Right cardiac atrium (tissue), 5 donors: ENCODE data around the gene SORL1. TPM values are rescaled to one million over a fixed set of nuclear protein-coding genes. Genes with fewer than 3 reads are reported as not detected.

ENCODE experiments used
- ATAC-seq, 2 donors: fragments of 200-7000 bp; cut with Tn5 transposase; one replicate each; pipeline versions ENCODE4 v1.8.0 to v1.9.1; 2020; ENCODE audit warnings: moderate library complexity in 2 of 2, mild to moderate bottlenecking in 1 of 2
- DNase-seq, 3 donors: peaks; one replicate each; pipeline ENCODE4 v3.0.0-alpha.2; 2020
- H3K27ac ChIP-seq: one replicate; pipeline ENCODE4 v1.5.1; 2013; ENCODE audit warnings: mild to moderate bottlenecking, low read length, control low read depth, moderate library complexity
- H3K27me3 ChIP-seq: one replicate; pipeline ENCODE4 v1.6.1; 2013; ENCODE audit not compliant: control insufficient read depth, insufficient read depth
- H3K4me1 ChIP-seq: one replicate; pipeline ENCODE4 v1.6.1; 2013; ENCODE audit warnings: low read length; ENCODE audit not compliant: control insufficient read depth, insufficient read depth
- H3K4me3 ChIP-seq: one replicate; pipeline ENCODE4 v1.5.1; 2013; ENCODE audit warnings: low read length, control low read depth
- H3K9me3 ChIP-seq: one replicate; pipeline ENCODE4 v1.6.1; 2013; ENCODE audit warnings: low read length; ENCODE audit not compliant: control insufficient read depth
- WGBS: extraction: QIAGEN DNeasy Blood & Tissue Kit; methylation state at CpG from one replicate; pipeline ENCODE4 v1.1.7; 2013; 5-methylcytosine and 5-hydroxymethylcytosine counted together
- intact Hi-C, 4 donors: fragments of 100-400 bp; cut with DNase I; formaldehyde crosslinking; loops; one replicate each; pipeline versions ENCODE4 v1.11.0 to v1.14.0; 2022 to 2023
- polyA plus RNA-seq: library from polyadenylated mRNA; stranded (reverse); fragments of 200-250 nt; gene quantifications from one replicate; pipeline ENCODE4 v1.2.3, GENCODE V29; 2013
- total RNA-seq, 4 donors: library from RNA; stranded (reverse); fragmentation: NEBNext Ultra II Directional; extraction: Animal tissue kit (Norgen Biotek cat#: 25700); gene quantifications; one replicate each; pipeline ENCODE4 v1.2.1, GENCODE V29; 2021
- donor health status: healthy with polysubstance abuse.
- donor health status: DM: no; HTN: yes; CAD: no.
- donor health status: DM: no; HTN: no; CAD: no.
- donor health status: DM: no; HTN: yes; CAD: no; lungs with severe emphysema.
- donor health status: DM: yes; HTN: yes; CAD: no.

Gene SORL1
- total and polyA plus RNA-seq, 5 donors = 0.57 to 9.2 (median 5.3) TPM

GRCh38 chr11:121414141-121414913 lies 37.8 kb upstream of the SORL1 start:
- Histone ChIP-seq H3K4me3 (no peak overlapping the region), H3K4me1 (peaks cover 8% of the 10 kb centered on the region), H3K27ac (no peak overlapping the region), H3K9me3 (no peaks in the 10 kb centered on the region), H3K27me3 (no peaks in the 10 kb centered on the region)
- intact Hi-C loops = no loop called here
- no peak for DNase-seq
- ATAC-seq = no peak
- 80% methylated on average over 2 of the region's 2 CpGs for WGBS

- Histone ChIP-seq H3K4me3 (no peak overlapping the region), H3K4me1 (peaks cover 8% of the 10 kb centered on the region), H3K27ac (no peak overlapping the region), H3K27me3 (no peaks in the 10 kb centered on the region), H3K9me3 (no peaks in the 10 kb centered on the region)
- no peak for ATAC-seq
- intact Hi-C loops = no loop called here
- WGBS = 19% methylated on average over 1 of the region's 1 CpG
- DNase-seq = no peak
Measured at GRCh38 chr11:121415856-121416255, 36.3 kb upstream of the SORL1 start.

GRCh38 chr11:121417055-121417551 lies 35.0 kb upstream of the SORL1 start:
- no peak overlapping the region for H3K4me3 ChIP-seq
- peaks cover 8% of the 10 kb centered on the region for H3K4me1 ChIP-seq
- H3K9me3 ChIP-seq = no peaks in the 10 kb centered on the region
- H3K27ac ChIP-seq = peak overlapping the region; percentile 84
- intact Hi-C loops = no loop called here
- ATAC-seq (peak; percentile 94 to 95), DNase-seq (peak; percentile 89 to 94 (median 91))
- H3K27me3 ChIP-seq = no peaks in the 10 kb centered on the region
- 17% methylated on average over 7 of the region's 7 CpGs for WGBS

- no peaks in the 10 kb centered on the region for H3K9me3 ChIP-seq
- intact Hi-C loops = no loop called here
- no peak for ATAC-seq
- H3K27me3 ChIP-seq = no peaks in the 10 kb centered on the region
- 39% methylated on average over 2 of the region's 2 CpGs for WGBS
- peaks cover 8% of the 10 kb centered on the region for H3K4me1 ChIP-seq
- no peak for DNase-seq
- no peak overlapping the region for H3K4me3 ChIP-seq
- H3K27ac ChIP-seq = no peak overlapping the region
Measured at GRCh38 chr11:121417607-121418006, 34.5 kb upstream of the SORL1 start.

GRCh38 chr11:121418625-121419114 lies 33.4 kb upstream of the SORL1 start:
- Histone ChIP-seq H3K9me3 (no peaks in the 10 kb centered on the region), H3K27ac (peak overlapping the region; percentile 42), H3K4me3 (no peak overlapping the region), H3K4me1 (peaks cover 8% of the 10 kb centered on the region), H3K27me3 (no peaks in the 10 kb centered on the region)
- 64% methylated on average over 7 of the region's 7 CpGs for WGBS
- DNase-seq (peak in 1 of 3 donors; percentile 59), ATAC-seq (peak; percentile 32 to 36)
- intact Hi-C loops = no loop called here

GRCh38 chr11:121419836-121420235 lies 32.3 kb upstream of the SORL1 start:
- Histone ChIP-seq H3K27me3 (no peaks in the 10 kb centered on the region), H3K4me1 (peaks cover 7% of the 10 kb centered on the region), H3K4me3 (no peak overlapping the region), H3K27ac (no peak overlapping the region), H3K9me3 (no peaks in the 10 kb centered on the region)
- DNase-seq (peak in 2 of 3 donors; percentile 53 to 77), ATAC-seq (peak; percentile 51 to 54)
- intact Hi-C loops = no loop called here
- WGBS = 28% methylated on average over 4 of the region's 4 CpGs

- Histone ChIP-seq H3K9me3 (no peaks in the 10 kb centered on the region), H3K27me3 (no peaks in the 10 kb centered on the region), H3K27ac (no peak overlapping the region), H3K4me1 (peaks cover 7% of the 10 kb centered on the region), H3K4me3 (no peak overlapping the region)
- ATAC-seq (no peak), DNase-seq (no peak)
- intact Hi-C loops = no loop called here
- WGBS = 73% methylated on average over 2 of the region's 2 CpGs
Measured at GRCh38 chr11:121420398-121420797, 31.7 kb upstream of the SORL1 start.

GRCh38 chr11:121421149-121421901 lies 30.8 kb upstream of the SORL1 start:
- DNase-seq (no peak), ATAC-seq (no peak)
- Histone ChIP-seq H3K4me1 (peaks cover 7% of the 10 kb centered on the region), H3K27me3 (no peaks in the 10 kb centered on the region), H3K27ac (no peak overlapping the region), H3K4me3 (no peak overlapping the region), H3K9me3 (no peaks in the 10 kb centered on the region)
- intact Hi-C loops = no loop called here
- 53% methylated on average over 4 of the region's 4 CpGs for WGBS

GRCh38 chr11:121422675-121423074 lies 29.4 kb upstream of the SORL1 start:
- intact Hi-C loops = no loop called here
- DNase-seq (no peak), ATAC-seq (no peak)
- no peak overlapping the region for H3K27ac ChIP-seq
- no peaks in the 10 kb centered on the region for H3K27me3 ChIP-seq
- no peaks in the 10 kb centered on the region for H3K9me3 ChIP-seq
- no peak overlapping the region for H3K4me3 ChIP-seq
- WGBS = 59% methylated on average over 4 of the region's 4 CpGs
- H3K4me1 ChIP-seq = no peaks in the 10 kb centered on the region

GRCh38 chr11:121425828-121426227 lies 26.3 kb upstream of the SORL1 start:
- Histone ChIP-seq H3K9me3 (no peaks in the 10 kb centered on the region), H3K27me3 (no peaks in the 10 kb centered on the region), H3K4me3 (no peak overlapping the region), H3K4me1 (no peaks in the 10 kb centered on the region), H3K27ac (no peak overlapping the region)
- ATAC-seq = no peak
- DNase-seq = no peak
- intact Hi-C loops = no loop called here
- WGBS = 91% methylated on average over 5 of the region's 5 CpGs
